PC-9 (cell line): ENCODE results near the gene MC2R.

Source experiments
- CTCF ChIP-seq: fragments of 200-600 bp; sonication (generic); conservative IDR thresholded peaks from 2 replicates; pipeline ENCODE4 v1.6.1; 2017; ENCODE audit warnings: mixed run types, antibody characterized with exemption, mild to moderate bottlenecking, moderate library complexity
- EZH2 ChIP-seq: fragments of 200-600 bp; sonication (generic); IDR thresholded peaks from 2 replicates; pipeline ENCODE4 v1.8.0; 2017; ENCODE audit warnings: antibody characterized with exemption, low read depth

- TF ChIP-seq CTCF: no peak
- TF ChIP-seq EZH2: no peak
Measured at GRCh38 chr18:13934676-13935075, 19.3 kb upstream of the MC2R start.
